NK-92 (cell line): ENCODE data around the gene ASIC2.

Experiments
- DNase-seq: peaks from one replicate; lab custom pipeline; 2025; ENCODE audit not compliant: unreplicated experiment; lab: John Stamatoyannopoulos, UW

Gene ASIC2

GRCh38 chr17:33205552-33205951 lies 87.5 kb downstream of the ASIC2 start:
- DNase-seq, result no peak

DNA sequence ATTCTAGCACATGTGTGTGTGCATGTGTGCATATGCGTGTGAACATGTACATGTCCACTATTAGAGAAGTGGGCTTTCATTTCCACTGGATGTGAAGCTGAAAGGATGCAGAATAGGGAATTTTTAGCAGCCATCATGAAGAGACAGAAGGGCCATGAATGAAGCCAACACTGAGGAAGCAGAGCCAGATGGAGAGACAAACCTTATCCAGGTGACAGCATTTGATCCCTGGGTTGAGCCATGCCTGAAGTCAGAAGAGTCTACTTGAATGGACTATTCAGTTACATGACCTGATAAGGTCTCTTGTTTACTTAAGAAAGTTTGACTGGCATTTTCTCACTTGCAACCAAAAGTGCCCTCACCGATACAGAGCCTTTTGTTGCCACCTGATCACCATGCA lies 88.4 kb downstream of the ASIC2 start:
- no peak for DNase-seq

- DNase-seq, result no peak
These were observed 88.9 kb downstream of the ASIC2 start for GRCh38 chr17:33204156-33204555.

- no peak for DNase-seq
These were observed 90.1 kb downstream of the ASIC2 start for GRCh38 chr17:33202796-33203495.

GRCh38 chr17:33202021-33202420 lies 91.1 kb downstream of the ASIC2 start:
- DNase-seq, result no peak

- DNase-seq, result no peak
These were observed 91.8 kb downstream of the ASIC2 start for GRCh38 chr17:33201283-33201682.

- DNase-seq, result no peak
These were observed 92.5 kb downstream of the ASIC2 start for GRCh38 chr17:33200587-33200986.

DNA sequence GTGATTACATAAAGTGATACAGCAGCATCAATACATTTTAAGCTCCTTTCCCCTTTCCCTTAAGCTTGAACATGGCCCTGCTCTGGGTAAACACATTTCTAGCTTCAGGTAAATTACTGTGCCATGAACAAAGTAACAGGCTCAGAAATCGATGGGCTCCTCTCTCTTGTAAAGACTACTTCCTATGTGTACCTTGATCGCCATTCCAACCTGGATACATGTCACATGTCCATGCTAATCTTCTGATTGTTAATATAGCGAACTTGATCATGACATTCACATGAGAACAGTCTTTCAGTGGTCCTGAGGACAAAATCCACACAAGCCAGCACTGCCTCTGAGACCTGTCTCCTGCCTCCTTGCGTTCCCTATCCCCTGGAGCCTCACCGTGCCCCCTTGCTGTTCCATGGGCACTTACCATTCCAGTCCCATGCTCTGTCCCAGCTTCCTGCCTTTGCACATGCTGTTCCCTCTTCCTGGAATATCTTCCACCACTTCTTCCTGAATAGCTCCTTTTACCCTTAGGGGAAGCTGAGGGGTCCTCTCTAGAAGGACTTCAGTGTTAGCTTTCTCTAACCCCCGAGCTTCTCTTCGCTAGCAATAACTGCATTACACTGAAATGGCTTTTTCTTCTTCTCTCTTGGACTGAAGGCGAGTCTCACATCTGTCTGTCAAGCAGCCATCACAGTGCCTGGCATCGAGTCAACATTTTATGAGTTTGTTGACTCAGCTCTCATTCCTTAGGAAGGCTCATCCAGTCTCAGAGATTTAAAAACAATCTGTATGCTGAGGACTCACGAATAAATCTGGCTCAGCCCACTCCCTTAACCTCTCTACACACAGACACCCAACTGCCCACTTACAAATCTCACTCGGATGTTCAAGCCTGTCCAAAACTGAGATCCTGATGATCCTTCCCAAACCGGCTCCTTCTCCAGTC lies 93.3 kb downstream of the ASIC2 start:
- DNase-seq, result no peak

DNA sequence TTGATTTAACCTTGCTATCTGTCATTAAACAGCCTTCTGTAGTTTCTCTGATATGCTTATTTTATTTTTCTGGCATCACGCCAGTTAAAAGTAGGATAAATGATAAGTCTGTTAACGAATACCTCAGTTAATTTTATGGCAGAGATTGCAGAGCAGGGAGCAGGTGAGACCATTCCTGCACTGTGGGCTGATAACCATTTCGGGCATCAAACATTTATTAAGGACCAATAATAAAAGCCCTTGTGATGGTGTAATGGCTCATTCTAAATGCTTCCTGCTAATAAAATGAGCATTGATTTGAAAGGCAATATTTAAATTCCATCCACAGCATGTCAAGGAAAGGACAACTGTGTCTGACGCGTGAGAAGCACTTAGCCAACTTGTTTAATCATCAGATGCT lies 94.1 kb downstream of the ASIC2 start:
- DNase-seq, result no peak

DNA sequence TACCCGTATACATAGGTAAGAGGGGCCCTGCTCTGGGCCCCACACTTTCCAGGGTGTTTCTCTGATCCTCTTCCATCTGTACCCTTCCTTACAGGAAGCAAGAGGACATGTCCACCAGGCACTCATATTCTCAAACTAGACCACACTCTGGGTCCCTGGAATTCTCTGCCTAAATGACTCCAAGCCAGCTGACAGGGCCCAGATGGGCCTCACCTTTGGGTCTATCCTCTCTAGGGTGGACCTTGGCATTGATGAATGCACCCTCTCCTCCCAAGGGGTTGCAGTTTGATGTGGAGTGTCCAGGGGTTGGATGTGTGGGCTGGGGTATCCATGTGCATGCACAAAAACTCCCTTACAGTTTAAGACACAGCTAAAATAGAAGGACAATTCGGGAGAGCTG lies 95.8 kb downstream of the ASIC2 start:
- DNase-seq, result no peak

DNA sequence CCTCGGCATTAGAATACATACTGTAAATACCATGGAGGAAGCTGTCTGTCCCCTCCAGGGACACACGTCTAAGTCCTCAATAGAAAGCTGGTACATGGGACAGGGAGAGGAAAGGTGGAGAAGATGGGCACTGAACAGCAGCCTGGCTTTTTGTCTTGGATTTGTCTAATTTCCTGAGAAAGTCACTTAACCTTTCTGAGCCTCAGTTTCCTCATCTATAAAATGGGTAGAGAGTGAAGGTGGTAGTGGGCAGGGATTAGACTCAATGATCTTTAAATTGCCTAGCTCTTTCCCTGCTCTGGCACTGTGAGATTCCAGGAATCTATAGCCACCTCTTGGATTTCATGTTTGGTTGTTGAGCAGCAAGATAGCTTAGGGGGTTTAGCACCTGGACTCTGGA lies 96.2 kb downstream of the ASIC2 start:
- no peak for DNase-seq

- no peak for DNase-seq
These were observed 99.9 kb downstream of the ASIC2 start for GRCh38 chr17:33192951-33193911.

GRCh38 chr17:33183487-33184026 lies 109.5 kb downstream of the ASIC2 start:
- no peak for DNase-seq

DNA sequence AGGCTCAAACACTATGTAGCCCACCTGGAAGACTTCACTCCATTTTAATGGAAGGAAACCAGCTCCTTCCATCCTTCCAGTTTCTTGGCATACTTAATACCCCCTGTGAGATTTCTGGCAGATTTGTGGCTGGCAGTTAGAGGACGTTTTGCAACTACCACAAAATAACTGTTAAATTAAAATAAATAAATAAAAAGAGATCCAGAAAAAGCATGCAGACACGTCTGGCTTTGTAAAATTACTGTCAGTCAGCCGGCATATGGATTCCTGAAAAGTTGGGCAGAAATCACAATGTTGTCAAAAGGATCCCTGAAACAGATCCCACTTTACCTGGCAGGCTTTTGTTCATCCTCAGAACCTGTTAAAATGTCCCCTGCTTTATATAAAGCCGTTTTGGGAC lies 113.9 kb downstream of the ASIC2 start:
- DNase-seq, result no peak

- DNase-seq, result no peak
These were observed 114.4 kb downstream of the ASIC2 start for GRCh38 chr17:33178681-33179080.

GRCh38 chr17:33175562-33175961 lies 117.5 kb downstream of the ASIC2 start:
- DNase-seq, result no peak

DNA sequence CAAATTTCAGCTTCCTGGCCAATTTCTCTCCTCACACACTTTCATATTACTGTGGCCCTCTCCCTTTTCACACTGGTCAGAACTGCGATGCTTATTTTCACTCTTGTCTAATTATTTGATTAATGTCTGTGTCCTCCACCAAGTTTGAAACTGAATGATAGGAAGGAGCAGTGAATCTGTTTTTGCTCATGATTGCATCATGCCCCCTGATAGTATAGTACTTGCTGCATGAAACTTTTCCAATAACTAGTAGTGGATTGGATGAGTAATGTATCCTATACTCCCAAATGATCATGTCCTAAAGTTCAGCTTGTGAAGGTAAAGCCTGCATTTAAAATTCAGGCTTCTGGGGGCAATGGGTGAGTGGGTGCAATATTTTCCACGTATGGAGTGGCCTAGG lies 121.2 kb downstream of the ASIC2 start:
- DNase-seq, result no peak

DNA sequence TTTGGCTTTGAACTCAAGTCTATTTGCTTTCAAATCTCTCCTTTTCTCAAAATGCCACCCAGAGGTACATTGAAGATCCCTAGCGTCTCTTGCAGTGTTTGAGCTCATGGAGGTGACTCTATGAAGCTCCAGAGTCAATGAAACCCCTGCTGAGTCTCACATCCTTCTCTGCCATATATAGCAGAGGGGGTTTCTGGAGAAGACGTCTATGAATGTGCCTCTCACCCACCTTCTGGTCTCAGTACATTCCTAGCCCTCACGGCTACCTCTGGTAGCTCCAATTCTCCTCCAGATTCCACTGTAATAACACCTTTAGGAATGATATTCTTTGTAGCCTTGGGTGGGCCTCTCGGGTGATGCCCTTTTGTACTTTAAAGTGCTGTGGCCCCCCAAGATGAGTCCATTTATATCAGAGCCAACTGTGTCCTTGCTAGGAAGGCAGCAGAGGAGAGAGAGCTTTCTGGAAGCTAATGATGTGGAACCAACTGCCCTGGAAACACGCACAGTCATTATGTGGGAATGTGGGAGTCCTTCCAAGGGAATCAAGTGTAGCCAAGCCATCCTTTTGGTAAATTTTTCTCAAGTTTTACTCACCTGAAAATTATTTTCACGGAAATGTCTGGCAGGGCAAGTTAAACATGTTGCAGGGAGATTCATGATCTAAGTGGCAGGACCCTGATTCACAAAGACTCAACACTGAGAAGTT lies 123.4 kb downstream of the ASIC2 start:
- DNase-seq, result no peak

GRCh38 chr17:33167736-33168135 lies 125.4 kb downstream of the ASIC2 start:
- no peak for DNase-seq

- DNase-seq, result no peak
These were observed 126.6 kb downstream of the ASIC2 start for GRCh38 chr17:33166472-33166871.
